GOT3 (cell line): ENCODE data around the gene PGA3.
"Not testable (repeated sequence)": the region's sequence is repeated elsewhere in the genome, so short reads cannot be mapped to it uniquely, and the experiment has no call there.

Experiments
- DNase-seq: peaks from one replicate; lab custom pipeline; 2025; ENCODE audit warnings: mixed read lengths; lab: John Stamatoyannopoulos, UW

Gene PGA3

DNA sequence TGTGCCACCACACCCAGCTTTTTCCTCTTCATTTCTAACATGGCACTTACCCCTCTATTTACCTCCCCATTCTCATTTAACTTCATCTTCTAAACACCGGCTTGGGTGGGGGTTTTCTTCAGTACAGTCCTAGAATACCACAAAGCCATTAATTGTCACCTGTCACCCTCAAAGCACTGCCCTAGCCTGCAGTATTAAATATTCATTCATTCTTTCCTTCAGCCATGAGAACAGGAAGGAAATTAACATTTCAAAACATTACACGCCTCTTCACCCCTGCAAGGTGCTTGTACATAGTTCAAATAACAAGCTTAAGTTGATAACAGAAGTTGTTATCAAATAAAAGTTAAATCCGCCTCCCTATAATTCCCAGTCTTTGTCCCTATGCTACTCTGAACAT lies 31.4 kb upstream of the PGA3 start:
- DNase-seq = no peak

- DNase-seq = no peak
Measured at GRCh38 chr11:61172356-61172755, 31.0 kb upstream of the PGA3 start.

DNA sequence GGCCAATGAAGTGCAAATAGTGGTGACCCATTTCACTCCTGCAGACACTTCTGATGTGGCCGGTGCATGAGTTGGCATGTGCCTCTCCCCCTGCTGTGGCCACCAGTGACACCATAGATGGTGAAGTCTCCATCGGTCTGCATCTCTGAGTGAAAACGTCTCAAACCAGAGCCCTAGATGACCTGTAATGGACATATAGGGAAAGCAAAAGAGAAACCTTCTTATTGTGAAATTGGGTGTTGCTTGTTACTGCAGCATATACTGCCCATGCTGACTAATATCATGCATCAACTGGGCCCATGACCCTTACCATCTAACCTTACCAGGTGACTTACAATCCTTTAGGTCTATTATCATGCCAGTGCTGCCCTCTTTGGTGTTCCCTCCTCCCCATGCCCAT lies 30.4 kb upstream of the PGA3 start:
- no peak for DNase-seq

- DNase-seq = no peak
Measured at GRCh38 chr11:61173456-61173855, 29.9 kb upstream of the PGA3 start.

DNA sequence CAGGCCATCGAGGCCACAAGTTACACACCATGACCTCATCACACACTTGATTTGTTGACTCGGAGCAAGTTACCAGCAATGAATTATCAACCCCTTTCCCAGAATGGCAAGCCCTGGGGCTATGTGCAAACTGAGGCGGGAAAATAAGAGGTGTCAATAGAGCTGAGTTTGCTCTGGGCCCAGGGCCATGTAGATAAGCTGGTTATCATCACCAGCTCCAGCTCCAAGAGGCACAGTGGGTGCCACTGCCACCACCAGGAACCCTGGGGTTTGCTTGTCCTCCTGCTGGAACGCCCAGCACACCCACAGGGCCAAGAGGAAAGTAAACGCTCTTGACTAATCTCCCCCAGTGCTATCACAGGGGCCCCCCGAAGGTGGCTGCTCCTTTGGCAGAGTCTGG lies 29.0 kb upstream of the PGA3 start:
- no peak for DNase-seq

GRCh38 chr11:61174949-61175348 lies 28.4 kb upstream of the PGA3 start:
- DNase-seq = no peak

DNA sequence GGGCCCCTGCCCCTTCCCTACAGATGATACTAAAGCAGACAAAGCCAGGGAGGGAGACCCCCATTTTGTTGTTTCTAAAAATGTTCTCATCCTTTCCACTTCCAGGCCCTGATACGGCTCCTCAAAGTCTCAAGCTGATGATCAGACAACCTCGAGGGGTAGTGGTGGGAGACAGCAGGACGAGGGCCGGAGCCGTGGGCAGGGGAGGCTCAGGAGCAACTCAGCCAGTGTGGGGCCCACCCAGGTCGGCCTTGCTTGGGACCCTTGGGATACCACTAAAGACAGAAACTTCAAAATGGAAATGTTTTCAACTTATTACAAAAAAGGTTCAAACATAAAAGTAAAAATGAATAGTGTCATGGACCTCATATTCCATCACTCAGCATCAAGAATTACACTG lies 26.9 kb upstream of the PGA3 start:
- DNase-seq = no peak

DNA sequence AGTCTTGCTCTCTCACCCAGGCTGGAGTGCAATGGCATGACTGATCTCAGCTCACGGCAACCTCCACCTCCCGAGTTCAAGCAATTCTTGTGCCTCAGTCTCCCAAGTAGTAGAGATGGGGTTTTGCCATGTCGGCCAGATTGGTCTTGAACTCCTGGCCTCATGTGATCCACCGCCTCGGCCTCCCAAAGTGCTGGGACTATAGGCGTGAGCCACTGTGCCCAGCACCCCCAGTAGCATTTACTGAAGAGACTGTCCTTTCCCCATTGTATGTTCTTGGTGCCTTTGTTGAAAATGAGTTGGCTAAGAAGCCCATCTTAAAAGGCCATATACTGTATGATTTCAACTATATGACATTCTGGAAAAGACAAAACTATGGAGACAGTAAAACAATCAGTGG lies 23.1 kb upstream of the PGA3 start:
- DNase-seq = not testable (repeated sequence)

DNA sequence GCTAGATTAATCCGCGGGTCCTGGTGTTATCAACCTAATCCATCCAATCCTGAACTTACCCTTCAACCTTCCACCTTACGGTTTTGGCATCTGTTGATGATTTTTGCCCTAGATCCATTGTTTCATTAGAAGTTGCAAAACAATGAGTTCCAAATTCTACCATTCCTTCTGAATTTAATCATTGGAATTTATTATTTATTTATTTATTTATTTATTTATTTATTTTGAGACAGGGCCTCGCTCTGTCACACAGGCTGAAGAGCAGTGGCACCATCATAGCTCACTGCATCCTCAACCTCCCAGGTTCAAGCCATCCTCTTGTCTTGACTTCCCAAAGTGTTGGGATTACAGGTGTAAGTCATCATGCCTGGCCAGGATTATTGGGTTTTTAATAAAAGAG lies 21.8 kb upstream of the PGA3 start:
- no peak for DNase-seq

GRCh38 chr11:61183645-61184044 lies 19.7 kb upstream of the PGA3 start:
- DNase-seq = no peak

GRCh38 chr11:61186504-61186903 lies 16.8 kb upstream of the PGA3 start:
- DNase-seq = no peak

DNA sequence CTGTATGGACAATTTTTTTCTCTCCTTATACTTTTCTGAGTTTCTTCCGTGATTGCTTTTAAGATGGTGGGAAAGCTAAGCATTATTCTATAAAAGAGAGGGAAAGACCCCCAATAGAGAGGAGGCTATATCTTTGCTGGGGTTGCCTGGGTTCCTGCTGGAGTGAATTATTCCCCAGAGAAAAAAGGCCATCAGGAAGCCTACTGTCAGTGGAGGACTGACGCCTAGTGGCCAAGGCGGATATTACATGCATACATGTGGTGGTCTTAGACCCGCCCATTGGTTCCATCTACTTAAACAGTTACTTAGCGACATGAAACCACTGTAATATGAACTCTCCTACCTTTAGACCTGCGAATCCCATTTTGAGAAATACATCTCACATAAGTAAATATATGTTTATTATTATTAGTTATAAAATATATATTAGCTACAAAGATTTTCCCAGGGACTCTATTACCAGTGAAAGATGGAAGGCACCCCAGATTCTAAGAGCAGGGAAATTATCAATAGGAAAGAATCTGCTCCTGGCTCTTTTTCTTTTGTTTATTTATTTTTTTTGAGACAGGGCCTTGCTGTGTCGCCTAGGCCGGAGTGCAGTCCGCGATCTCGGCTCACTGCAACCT lies 15.7 kb upstream of the PGA3 start:
- DNase-seq = peak; percentile 6

GRCh38 chr11:61189933-61190332 lies 13.4 kb upstream of the PGA3 start:
- DNase-seq = no peak

DNA sequence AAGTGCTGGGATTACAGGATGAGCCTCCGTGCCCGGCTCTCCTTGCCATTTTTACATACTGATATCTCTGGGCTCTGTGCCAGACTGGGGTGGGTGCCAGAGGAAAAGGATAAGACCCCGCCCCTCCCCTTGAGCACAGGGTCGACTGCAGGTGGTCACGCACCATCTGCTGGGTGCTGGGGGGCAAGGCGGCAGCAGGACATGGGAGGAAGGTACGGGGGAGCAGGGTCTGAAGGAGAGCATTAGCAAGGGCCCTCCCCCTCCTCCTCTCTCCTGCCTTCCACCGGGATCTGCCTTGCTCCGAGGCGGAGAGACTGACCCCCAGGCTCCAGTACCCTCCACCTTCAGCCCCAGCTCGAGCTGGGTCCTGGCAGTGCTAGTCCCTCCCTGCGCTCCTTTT lies 9.7 kb upstream of the PGA3 start:
- DNase-seq = no peak

DNA sequence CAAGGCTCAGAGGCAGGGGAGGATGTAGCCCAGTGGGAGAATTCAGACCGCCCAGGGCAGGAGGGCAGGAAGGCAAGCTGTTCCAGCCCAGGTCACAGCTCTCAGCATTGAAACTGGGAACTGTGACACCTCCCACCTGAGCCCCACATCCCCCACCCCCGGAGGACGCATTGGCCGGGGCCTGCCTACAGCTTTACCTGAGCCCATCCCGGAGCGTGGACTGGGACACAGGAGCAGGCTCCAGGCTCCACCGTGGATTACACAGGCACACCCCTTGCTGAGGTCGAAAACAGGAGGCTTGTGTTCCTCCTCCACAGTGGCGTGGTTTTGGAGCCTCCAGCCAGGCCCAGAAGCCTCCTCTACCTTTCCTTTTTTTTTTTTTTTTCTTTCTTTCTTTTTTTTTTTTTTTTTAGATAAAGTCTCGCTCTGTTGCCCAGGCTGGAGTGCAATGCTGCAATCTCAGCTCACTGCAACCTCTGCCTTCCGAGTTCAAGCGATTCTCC lies 9.1 kb upstream of the PGA3 start:
- DNase-seq = no peak

DNA sequence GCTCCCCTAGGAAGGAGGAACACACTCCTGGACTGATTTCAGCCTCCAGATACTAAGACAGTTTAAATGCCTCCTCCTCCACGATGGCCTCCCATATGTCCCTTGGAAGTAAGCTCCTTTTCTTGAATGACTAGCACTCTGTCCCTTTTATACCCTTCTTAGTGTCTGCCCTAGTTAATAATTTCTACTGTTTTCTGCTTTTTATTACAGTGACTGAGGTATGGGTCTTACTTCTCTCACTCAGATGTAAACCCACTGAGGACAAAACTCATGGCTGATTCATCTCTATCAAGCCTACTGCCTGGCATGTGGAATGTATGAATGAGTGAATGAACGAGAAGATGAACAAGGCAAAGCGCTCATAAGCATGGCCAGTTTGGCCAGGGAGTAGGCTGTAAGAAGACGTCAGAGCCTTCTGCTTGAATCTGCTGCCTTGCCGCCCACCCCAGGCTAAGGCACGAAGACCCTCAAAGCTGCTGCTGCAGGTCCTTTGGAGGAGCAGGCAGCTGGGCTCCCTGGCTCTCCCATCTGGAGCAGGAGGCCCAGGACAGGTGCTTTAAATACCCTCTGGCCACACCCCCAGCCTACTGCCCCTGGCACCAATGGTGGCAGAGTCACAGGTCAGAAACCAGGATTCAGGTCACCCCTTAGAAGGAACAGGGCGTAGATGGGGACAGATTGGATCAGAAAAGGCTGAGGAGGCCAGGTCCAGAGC lies 8.2 kb upstream of the PGA3 start:
- no peak for DNase-seq

GRCh38 chr11:61195719-61196118 lies 7.6 kb upstream of the PGA3 start:
- no peak for DNase-seq

DNA sequence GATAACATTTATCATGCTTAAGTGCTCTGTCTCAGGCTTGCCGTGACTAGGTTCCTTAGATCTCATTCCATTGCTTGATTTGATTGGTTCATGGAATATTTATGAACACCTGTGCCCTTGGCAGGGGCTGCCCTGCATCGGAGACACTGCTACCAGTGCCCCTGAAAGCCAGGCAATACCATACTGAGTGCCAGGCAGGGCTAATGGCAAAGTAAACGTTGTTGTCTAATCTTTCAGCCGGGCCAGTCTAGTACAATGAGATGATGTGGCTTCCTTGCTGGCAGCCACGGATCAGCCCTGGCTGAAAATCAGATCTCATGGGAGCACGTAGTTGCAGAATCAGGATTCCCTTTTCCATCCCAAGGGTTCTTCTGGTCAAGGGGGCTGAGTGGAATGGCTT lies 5.0 kb upstream of the PGA3 start:
- no peak for DNase-seq

- no peak for DNase-seq
Measured at GRCh38 chr11:61198948-61199523, 4.3 kb upstream of the PGA3 start.

GRCh38 chr11:61201476-61201875 lies 1.8 kb upstream of the PGA3 start:
- no peak for DNase-seq

GRCh38 chr11:61203873-61204272 lies 558 bp downstream of the PGA3 start:
- not testable (repeated sequence) for DNase-seq

- not testable (repeated sequence) for DNase-seq
Measured at GRCh38 chr11:61204502-61205059, 1.3 kb downstream of the PGA3 start.
